HUDEP-2 (cell line): ENCODE results near the gene HOXB3.

Experiments
- DNase-seq, 76 experiments: peaks; one replicate each; lab custom pipeline; 2025; ENCODE audit not compliant: unreplicated experiment in 76 of 76; lab: John Stamatoyannopoulos, UW

HOXB3 gene

DNA sequence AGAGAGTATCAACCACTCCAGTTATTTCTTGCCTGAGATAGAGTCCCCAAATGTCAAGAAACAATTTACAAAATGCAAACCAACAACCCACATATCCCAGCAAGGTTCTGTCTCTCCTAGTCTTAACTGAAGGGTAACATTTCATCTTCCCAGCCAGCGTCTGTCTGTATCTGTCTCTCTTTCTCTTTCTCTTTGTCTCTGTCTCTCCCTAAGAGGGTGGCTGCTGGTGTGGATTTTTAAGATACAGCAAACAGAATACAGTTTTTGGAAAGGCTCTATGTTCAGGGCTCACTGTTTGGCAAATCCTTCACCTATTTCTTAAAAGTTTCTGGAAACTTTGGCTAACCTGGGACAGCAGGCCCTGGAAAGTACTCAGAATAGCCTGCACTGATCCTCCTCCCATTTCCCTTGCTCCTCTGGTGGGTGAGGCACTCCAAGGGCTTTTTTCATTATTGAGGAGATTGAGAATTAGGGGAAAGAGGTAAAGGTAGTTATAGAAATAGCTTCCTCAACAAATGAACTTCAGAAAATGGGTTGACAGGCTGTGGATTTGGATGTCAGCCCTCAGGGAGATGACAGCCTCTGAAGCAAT is 18.1 kb downstream of the HOXB3 start:
- DNase-seq: no peak

- DNase-seq: no peak
These were observed 18.8 kb downstream of the HOXB3 start for GRCh38 chr17:48571024-48571818.

- DNase-seq: no peak
These were observed 19.6 kb downstream of the HOXB3 start for GRCh38 chr17:48570325-48571023.

DNA sequence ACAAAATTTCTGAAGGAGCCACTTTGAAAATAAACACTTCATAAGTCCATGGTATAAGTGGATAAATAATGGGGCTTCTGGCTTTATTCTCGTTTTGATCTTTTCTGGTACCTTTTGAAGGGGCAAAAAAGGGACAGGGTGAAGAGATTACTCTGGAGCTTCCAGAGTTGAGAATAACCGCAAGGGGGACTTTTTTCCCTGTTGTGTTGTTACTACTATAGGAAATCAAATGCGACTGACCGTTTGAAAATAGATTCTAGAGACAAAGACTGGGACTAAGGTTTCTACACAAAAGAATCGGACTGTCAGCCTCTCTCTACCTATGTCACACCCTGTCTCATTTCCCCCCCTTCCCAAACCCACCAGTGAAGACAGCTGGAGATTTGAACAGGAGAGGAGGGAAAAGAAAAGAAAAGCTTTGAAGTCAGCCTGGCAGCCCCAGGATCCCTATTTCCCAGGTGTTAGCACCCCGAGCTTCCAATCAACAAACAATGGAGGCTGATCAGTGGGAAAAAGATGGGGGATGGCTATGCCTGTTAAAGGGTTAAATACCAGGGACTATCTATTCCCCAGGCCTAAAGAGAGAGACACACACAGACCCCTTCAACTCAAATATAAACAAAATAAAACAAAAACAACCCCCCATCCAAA is 20.2 kb downstream of the HOXB3 start:
- no peak for DNase-seq

DNA sequence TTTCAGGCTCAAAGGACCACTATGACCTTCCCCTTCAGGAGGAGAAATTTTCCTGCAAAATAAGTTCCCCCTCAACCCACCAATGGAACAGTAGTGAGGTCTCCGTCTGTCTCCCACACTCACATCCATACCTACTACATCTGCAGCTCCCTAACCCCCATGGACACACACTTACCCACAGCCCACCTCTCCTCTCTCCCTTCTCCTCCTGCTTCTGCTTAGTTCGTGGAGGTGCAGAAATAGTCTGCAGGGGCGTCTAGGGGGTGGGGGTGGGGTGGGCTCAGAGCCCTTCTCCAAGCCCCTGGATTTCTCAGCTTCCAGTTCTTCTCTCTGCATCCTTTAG is 20.8 kb downstream of the HOXB3 start:
- DNase-seq: no peak

DNA sequence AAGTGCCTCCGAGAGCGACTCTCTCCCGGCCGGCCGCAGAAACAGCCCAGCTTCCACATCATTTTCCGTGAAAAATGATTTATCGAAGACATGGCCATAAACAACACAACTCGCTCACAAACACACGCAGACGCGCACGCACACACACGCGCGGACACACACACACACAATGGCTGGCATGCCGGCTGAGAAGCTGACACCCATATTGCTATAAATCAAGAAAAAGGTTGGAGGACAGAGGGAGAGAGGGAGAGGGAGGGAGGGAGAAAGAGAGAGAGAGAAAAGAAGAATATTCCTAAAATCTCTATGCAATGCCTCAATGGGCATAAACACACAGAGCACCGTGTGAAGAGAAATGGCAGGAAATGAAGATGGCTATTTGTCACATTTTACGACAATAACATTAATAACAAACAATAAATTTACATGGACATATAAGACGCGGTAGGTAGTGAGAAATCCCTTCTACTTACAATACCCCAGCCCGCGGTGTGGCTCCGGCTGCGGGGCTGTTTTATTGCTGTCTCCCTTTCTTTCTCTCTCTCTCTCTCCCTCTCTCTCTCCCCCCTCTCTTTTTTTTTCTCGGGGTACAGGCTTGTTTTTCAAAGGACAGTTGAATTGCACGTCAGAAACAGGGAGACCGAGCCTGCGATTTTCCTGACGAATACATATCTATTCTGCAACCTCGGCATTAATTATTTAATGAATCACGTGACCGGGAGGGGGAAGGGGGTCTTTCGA is 21.4 kb downstream of the HOXB3 start:
- DNase-seq: no peak

- DNase-seq: no peak
These were observed 22.2 kb downstream of the HOXB3 start for GRCh38 chr17:48567646-48568354.

- no peak for DNase-seq
These were observed 22.8 kb downstream of the HOXB3 start for GRCh38 chr17:48567209-48567608.

GRCh38 chr17:48566717-48567116 is 23.3 kb downstream of the HOXB3 start:
- no peak for DNase-seq

DNA sequence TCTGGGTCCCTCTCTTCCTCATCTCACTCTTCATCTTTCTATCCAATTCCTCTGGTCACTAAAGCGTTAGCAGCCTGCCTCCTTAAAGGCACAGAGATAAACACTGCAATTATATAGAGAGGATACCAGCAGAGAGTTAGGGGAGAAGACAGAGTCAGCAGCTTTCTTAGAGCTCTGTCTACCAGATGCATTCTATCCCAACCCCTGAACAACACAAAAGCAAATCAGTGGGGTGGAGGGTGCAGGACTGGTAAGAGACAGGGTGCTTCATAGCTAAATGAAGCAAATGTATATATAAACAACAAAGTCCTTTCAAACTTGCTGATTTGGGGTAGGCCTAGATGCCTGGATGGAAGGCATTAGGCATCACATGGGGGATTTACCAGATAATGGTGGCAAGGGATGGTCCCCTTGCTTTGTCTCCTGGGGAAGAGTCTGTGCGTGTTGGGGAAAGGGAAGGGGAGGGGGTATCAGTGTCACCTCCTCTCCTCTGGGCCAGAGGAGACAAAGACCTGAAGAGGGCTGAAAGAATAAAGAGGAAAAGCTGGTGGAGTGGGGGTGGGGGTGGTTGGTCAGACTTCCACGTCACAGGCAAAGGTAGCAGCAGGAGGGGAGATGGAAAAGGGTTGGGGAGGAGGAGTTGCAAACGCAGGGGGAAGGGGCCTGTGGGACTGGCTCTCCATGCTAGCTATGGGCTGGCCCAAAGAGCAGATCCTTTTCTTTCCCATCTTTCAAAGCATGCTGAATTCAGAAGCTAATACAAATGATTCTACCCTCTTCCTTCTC is 23.9 kb downstream of the HOXB3 start:
- no peak for DNase-seq

GRCh38 chr17:48565022-48565554 is 25.0 kb downstream of the HOXB3 start:
- DNase-seq: no peak

GRCh38 chr17:48564188-48565021 is 25.6 kb downstream of the HOXB3 start:
- DNase-seq: no peak

- no peak for DNase-seq
These were observed 26.2 kb downstream of the HOXB3 start for GRCh38 chr17:48563867-48564187.

DNA sequence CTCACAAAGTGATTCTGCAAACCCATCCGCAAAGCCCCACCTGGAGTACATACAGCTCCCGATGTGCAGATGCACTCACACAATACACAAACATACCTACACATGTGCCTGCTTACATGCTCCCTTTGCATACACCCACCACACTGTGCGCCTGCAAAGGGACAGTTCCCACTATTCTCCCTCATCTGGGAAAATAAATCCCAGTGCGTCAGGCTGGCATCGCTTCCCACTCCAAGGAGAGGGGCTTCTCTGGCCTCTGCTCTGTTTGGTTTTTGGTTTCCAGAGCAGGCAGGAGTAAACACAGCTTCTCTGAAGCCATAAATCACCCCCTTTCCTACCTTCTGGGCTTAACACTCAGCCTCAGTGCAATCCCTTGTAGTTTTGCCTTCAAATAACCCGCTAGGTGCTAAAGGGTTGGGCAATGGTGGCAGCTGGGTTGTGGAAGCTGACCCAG is 26.6 kb downstream of the HOXB3 start:
- DNase-seq: no peak

- DNase-seq: no peak
These were observed 27.1 kb downstream of the HOXB3 start for GRCh38 chr17:48562934-48563333.

DNA sequence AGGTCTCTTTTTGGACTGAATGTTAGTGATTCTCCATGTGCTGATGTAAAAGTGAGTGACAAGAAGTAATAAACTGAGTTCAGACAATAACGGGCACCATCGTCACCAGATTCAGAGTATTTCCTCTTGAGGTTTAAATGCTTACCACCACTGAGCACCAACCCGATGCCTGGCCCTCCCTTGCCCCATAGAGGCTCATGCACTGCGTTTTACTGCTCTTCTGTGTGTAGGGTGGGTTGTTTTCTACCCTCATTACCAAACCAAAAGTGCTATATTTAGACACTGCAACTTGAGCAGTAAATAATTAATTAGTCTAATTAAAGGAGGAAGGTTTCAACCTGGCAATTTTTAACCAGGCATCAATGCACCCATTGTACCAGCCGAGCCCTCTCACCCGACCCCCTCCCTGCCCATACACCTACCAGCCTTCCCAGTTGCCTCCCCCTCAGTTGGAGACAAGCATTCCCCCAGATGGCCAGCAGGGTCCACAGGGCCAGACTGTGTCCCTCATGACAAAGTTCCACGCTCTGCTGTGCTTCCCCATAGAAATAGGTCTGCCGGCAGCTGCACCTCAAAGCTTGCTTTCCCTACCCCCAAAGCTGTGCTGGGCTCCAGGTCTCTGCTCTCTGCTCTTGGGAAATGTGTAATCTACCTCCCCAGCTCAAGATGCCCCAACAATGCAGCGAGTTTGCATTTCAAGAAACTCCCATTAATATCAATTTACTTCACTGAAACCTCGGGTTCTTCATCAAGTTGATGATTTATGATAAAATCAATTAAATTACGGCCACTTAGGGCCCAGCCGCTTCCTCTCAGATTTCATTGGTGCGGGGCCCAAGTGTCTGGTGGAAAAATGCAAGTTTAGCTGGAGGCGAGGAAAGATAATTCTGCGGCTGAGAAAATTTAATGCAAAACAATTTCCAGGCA is 27.9 kb downstream of the HOXB3 start:
- DNase-seq: peak in 2 of 76 experiments; percentile 2 to 8
